Measurements from ENCODE around the gene CDH13.

DNA sequence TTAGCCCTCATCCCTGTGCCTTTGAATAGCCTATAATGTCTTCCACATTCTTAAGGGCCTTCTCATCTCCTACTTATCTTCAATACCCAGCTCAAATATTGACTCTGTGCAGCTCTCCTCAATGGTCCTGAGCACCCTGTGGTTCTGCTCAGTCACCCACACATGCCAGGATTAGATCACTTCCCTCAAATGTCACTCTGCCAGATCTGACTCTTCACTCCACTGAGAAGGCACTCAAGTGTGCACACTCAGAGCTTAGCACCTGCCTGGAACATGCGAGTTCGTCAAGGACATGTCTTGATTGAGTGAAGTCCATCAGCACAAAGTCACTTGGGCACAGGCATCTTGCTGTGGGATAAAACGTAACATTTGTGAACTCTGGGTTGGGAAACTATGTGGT lies 404.8 kb downstream of the CDH13 start:
- TF ChIP-seq, protein P1, sequence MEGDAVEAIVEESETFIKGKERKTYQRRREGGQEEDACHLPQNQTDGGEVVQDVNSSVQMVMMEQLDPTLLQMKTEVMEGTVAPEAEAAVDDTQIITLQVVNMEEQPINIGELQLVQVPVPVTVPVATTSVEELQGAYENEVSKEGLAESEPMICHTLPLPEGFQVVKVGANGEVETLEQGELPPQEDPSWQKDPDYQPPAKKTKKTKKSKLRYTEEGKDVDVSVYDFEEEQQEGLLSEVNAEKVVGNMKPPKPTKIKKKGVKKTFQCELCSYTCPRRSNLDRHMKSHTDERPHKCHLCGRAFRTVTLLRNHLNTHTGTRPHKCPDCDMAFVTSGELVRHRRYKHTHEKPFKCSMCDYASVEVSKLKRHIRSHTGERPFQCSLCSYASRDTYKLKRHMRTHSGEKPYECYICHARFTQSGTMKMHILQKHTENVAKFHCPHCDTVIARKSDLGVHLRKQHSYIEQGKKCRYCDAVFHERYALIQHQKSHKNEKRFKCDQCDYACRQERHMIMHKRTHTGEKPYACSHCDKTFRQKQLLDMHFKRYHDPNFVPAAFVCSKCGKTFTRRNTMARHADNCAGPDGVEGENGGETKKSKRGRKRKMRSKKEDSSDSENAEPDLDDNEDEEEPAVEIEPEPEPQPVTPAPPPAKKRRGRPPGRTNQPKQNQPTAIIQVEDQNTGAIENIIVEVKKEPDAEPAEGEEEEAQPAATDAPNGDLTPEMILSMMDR (conservative IDR thresholded peaks at IDR 0.05; ENCODE audit: low read depth, low read length): no peak
- no peak for TF ChIP-seq EZH2 (IDR thresholded peaks at IDR 0.05; ENCODE audit: borderline replicate concordance, low read depth, low read length, poor library complexity, severe bottlenecking)

All from A673 (cell line).